HG03139 (cell line): Measurements from ENCODE around the gene WDR33.
"Not testable (repeated sequence)": the region's sequence is repeated elsewhere in the genome, so short reads cannot be mapped to it uniquely, and the experiment has no call there.

ENCODE experiments used
- ATAC-seq: cut with Tn5 transposase; IDR thresholded peaks from one replicate; pipeline ENCODE4 v1.9.1; 2021; ENCODE audit not compliant: unreplicated experiment

Gene WDR33

DNA sequence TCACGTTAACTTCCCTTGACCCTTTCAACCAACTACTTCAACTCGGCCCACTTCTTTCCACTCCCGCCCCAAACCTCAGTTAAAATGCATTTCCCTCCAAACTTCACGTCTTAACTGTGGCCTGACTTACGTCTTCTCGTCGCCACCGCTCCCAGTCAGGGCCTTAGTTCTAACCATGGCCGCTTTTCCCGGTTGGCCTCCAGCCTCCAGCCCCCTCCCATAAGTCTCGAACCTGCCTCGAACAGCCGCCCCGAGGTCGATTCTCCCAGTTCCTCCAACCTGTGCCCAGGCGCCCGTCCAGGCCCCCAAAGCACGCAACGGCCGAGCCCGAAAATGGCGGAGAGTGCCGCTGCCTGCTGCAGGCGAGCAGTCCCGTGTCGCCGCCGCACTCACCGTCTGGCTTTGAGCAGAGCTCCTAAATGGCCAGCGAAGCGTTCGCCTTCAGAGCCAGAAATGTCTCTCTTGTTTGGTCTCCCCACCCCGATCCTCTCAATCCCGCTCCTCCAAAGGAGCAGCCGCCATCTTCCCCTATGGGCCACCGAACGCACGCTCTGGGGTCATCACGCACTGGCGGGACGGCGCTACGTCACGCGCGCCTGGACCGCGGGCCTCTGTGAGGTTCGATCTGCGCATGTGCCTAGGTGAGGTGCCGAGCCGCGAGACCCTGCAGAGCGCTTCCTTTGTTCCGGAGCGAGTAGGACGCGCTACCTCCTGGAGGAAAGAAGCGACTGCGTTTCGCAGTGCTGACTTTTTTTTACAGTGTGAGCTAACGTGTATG lies at the start of gene WDR33:
Gene WDR33, minus strand, starts transcription at position 553 of the 778 bp plus-strand sequence. CDS start 40,190 bp downstream, outside the sequence.
- ATAC-seq: peak; percentile 96

DNA sequence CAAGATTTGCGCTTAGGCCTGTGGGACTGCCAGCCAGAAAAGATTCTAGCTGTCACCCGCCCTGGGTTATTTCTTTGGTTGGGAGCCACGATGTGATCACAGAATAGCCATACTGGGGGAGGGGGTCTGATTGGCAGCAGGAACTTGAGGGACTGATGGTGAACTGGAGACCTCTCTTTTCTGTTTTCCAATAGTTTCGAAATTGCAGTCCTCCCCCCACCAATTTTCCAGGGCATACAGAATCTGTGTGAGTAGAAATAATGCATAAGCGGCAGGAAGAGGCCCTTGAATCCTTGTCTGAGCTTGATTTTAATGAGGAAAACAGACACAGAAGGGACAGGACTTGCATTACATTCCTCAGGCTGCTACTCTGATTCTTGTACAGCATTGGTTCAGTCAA lies 49.2 kb upstream of the WDR33 start:
- no peak for ATAC-seq

DNA sequence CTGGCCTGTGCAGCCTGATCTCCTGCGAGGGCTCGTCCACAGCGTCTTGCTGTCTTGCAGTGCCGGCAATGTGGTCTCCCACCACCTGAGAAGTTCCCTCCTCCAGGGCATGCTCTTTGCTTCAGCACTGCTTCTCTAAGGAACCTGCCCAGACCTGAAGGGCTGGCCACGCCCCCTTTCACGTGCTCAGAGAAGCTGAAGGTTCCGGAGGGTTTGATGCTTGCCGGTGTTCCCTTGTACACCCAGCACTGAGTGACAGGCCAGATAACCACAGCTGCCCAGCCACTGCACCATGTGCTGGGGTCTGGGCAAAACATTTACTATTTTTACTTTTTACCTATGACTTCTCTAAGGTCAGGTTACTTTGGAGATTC lies 48.7 kb upstream of the WDR33 start:
- ATAC-seq: no peak

DNA sequence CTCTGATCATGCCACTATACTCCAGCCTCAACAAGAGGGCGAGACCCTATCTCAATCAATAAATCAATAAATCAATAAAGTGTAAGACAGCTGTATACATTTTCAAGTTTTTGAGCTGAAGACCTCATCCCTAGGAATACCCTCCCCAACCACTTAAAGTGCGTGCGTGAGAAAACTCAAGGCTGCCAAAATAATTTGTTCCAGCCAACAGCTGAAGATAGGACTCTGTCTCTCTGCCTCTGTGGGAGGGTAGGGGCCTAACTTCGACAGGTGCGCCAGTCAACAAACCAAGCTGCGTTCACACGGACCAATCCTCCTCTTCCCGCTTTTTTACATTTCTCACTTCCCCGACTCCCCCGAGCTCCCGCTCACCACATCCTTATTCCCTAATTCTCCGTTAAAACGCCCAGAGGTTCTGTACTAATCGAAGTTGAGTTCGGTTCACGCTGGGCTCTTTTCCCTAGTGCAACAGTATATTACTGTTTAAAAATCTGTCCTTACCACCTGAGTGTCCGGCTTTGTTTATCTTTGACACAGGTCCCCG lies 46.4 kb upstream of the WDR33 start:
- no peak for ATAC-seq

DNA sequence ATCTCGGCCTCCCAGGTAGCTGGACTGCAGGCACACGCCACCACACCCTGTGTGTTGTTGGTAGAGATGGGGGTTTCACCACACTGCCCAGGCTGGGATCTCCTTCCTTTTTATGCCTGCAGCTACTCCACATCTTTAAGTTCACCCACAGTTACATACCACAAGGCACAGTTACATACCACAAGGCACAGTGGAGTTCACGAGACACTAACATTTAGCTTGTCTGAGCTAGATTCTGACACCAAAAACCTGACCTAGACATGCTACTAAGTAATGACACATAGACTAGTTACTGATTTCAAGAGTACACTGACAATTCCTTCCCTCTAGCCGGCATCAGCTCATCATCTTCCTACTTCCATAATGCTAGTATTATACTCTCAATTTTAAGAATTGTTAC lies 42.7 kb upstream of the WDR33 start:
- no peak for ATAC-seq

DNA sequence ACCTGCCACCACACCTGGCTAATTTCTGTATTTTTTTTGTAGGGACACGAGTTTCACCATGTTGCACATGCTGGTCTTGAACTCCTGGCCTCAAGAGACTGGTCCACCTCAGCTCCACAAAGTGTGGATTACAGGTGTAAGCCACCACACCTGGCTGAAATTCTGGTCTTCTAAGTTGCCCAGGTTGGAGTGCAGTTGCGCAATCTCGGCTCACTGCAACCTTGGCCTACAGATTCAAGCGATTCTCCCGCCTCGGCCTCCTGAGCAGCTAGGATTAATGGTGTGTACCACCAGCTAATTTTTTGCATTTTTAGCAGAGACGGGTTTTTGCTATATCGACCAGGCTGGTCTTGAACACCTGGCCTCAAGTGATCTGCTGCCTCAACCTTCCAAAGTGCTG lies 41.4 kb upstream of the WDR33 start:
- no peak for ATAC-seq

DNA sequence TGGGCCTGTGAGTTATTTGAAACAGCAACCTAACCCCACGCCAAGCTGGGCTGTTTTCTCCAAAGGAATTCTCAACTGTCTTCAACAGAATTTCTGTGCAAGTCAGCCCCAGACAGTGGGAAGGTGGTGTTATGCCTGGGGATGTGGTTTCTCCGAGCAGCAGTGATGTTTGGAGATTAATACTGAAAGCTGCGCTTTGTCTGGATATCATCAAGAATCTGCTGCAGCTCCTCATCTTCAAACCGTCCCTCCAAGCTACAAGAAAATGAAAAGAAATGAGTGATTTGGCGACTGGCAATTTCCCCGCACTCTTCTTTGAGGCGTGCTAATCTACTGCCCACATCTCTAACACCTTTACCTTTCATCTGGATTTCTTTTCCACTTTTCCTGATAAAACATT lies 37.0 kb upstream of the WDR33 start:
- ATAC-seq: no peak

DNA sequence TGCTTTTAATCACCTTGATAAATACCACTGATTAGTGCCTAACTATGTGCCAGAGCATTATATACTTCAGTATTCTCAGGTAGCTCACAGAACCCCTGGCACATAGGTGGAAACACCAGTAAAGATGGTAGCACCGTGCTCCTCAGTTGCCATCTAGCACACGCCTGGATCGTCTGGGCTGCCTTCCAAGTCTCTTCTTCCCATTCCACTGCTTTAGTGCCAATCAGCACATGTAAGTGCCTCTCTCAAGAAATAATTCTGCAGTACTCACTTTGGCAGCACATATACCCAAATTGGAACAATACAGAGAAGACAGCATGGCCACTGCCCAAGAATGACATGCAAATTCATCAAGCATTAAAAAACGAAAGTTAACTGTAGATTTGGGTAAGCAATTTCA lies 34.0 kb upstream of the WDR33 start:
- ATAC-seq: no peak

DNA sequence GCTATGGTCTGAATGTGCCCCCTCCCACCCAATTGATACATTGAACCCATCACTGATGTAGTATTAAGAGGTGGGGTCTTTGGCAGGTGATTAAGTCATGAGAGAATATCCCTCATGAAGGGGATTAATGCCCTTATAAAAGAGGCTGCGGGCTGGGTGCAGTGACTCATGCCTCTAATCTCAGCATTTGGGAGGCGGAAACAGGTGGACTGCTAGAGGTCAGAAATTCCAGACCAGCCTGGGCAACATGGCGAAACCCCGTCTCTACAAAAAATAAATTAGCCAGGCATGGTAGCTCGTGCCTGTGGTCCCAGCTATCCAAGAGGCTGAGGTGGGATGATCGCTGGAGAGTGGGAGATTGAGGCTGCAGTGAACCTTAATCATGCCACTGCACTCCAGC lies 32.7 kb upstream of the WDR33 start:
- no peak for ATAC-seq

DNA sequence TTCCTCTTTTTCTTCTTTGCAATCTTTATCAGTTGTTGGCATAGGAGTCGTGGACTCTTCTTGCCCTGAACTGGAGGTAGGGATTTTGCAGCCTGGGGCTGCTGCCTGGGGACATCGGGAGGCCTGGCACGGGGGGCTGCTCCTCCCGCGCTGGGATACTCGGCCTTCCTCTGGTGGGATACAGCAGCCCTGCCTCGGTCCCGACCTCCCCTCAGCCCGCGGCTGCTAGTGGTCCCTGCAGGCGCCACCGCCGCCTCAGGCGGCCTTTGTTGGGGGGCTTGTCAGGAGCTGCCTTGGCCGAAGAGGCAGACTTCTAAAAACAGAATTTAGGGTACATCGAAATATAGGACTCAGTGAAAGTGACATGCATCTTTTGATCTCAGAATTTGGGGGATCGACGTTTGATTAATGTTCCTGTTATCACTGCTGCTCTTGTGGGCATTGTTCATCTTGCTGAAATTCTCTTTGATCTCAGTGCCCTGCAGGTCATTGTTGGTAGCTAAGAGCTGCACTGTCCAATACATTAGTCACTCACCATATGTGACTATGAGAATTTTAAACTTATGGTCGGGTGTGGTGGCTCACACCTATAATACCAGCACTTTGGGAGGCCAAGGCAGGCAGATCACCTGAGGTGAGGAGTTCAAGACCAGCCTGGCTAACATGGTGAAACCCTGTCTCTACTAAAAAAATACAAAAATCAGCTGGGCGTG lies 30.7 kb upstream of the WDR33 start:
- ATAC-seq: no peak

DNA sequence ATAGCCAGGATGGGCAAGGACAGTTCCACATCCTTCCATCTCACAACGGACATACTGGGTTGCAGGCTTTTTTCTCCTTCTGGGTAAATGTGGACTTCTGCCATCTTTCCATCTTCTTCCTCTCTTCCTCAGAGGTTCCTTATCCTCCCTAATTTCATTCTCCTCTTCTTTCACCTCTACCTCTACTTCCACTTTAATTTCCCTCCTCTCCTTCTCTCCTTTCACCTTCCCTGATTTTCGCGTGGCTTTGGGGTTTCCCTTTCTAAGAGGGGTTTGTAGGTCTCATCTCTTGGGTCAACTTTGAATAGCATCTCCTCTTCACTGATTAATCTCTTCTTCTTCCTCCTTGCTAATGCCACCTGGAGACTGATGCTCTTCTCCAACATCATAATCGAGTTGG lies 29.9 kb upstream of the WDR33 start:
- ATAC-seq: no peak

DNA sequence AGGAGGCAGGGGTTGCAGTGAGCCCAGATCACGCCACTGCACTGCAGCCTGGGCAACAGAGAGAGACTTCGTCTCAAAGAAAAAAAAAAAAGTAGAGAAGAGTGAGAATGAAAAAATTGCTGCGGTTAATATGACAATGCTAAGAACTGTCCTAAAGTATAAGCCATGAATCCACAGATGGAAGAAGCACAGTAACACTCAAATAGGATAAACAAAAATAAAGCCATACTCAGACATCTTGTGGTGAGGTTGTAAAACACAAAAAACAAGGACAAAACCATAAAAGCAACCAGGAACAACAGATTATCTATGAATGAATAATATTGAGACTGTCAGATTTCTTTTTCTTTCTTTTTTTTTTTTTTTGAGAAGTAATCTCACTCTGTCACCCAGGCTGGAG lies 24.0 kb upstream of the WDR33 start:
- no peak for ATAC-seq

DNA sequence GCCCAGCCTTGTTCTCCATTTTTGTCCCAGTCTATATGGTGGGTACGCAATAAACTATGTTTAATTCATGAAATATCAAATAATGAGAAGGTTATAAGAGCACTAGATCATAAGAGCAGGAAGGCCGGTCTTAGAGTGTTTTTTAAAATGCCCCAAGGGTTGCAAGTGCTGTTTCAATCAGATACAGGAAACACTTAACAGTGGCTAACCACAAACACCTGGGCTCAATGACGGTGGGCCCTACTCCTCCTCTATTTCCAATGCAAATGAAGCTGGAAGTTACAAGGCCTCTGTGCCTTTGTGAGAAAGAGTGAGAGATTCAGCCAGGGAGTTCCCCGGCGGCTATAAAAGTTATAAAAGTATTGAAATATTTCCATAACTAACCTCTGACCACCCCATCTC lies 18.9 kb upstream of the WDR33 start:
- ATAC-seq: peak; percentile 96

DNA sequence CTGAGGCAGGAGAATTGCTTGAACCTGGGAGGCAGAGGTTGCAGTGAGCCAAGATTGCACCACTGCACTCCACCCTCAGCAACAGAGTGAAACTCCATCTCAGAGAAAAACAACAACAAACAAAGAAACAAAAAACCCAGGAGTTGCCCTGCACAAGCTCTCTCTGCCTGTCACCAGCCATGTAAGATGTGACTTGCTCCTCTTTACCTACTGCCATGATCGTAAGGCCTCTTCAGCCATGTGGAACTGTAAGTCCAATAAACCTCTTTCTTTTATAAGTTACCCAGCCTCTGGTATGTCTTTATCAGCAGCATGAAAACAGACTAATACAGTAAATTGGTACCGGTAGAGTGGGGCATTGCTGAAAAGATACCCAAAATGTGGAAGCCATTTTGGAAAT lies 15.7 kb upstream of the WDR33 start:
- not testable (repeated sequence) for ATAC-seq

DNA sequence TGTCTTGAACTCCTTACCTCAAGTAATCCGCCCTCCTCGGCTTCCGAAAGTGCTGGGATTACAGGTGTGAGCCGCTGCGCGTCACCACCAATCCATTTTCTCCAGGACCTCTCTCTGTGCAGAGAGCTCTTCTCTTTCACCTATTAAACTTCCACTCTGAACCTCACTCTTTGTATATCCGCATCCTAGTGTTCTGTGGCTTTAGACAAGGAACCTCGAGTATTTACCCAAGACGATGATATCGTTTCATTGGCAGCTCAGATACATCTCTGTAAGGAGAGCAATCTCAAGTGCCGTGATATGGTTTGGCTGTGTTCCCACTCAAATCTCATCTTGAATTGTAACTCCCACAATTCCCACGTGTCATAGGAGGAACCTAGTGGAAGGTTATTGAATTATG lies 15.1 kb upstream of the WDR33 start:
- no peak for ATAC-seq

DNA sequence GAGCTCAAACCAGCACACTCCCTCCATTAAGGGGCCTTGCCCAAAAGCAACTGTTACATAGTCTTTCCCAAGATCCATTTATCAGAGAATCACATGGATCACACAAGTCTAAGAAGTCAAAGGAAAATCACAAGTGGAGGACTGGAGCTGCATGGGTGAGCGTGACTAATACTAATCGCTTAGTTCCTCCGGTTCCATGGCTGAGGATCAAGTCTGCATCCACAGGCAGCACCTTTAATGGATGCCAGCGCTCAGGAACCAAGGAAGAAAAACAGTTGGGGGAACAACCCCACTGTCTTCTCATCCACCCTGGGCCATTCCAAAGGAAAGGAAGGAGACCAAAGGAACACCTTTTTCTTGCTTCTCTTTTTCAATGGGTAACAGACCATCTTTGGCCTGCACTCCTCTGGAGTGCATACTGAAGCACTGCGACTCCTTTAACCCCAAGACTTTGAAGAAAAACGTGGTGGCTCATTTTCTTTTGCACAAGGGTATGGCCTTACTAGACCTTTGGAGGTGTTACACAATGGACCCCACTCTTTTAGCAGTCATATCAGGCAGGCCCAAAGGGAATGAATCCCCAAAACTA lies 9.2 kb upstream of the WDR33 start:
- ATAC-seq: no peak

DNA sequence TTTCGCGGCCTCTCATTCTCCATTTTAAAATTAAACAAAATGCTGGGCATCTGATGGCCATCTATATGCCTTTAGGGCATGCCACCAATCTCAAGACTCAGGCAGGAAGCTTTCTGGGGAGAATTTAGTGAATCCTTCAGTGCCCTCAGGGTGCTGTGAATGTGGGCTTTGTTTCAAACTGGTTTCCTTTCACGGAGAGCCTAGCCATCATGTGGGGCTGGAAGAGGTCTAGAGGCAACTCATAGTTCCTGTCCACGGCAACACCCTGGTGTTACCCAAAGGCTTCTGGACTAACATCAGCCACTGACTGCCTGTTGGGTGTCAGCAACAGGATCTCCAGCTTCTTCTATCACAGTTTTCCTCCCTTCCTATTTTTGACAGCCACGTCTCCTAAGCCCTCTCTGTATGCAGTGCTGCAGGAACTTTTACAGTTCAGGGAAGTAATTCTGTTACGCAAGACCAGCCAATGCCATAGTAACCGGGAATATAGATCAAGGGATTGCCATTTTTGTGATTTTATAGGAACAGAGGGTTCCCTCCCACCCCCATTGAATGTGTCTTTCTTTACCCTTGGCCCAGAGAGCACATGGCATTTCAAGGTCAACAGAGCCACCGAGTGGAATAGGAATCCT lies 7.9 kb upstream of the WDR33 start:
- no peak for ATAC-seq

DNA sequence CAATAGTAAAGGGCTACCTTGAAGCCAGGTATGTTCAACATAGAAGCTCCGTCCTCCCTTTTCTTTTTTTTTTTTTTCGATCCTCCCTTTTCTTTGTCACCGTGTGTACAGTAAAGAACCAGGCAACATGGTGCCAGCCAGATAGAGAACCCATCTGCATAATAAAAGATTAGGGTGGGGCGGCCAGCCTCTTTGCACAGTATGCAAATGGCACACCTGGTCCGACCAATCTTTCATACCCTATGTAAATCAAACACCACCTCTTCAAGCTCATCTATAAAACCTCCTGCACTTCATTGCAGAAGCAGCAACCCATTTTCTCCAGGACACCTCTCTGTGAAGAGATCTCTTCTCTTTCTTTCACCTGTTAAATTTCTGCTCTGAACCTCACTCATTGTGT lies 7.3 kb upstream of the WDR33 start:
- ATAC-seq: no peak

DNA sequence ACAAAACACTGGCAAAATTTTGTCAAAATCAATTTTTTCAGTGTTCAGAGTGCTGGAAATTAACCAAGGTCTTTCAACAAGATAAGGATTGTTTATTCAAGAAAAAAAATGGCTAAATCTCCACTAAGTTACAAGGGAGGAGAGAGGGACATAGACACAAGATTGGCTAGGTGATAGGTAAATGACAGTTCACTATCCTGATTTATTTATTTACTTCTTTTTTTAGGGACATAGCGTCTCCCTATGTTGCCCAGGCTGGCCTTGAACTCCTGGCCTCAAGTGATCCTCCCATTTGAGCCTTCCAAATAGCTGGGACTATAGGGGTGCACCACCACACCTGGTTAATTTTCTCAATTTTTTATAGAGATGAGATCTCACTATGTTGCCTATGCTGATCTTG lies 3.7 kb upstream of the WDR33 start:
- ATAC-seq: no peak

DNA sequence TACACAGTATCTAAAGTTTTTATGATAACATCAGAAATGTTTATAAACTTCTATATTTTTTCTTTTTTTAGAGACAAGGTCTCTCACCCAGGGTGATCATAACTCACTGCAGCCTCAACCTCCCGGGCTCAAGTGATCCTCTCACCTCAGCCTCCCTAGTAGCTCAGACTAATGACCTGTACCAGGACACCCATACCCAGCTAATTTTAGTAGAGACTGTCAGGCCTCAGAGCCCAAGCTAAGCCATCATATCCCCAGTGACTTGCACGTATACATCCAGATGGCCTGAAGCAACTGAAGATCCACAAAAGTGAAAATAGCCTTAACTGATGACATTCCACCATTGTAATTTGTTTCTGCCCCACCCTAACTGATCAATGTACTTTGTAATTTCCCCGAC lies 1.5 kb upstream of the WDR33 start:
- not testable (repeated sequence) for ATAC-seq
